Upper lobe of left lung (tissue), 6 donors: ENCODE data around the gene GIMAP5. TPM values are rescaled to one million over a fixed set of nuclear protein-coding genes. Genes with fewer than 3 reads are reported as not detected.
"Not testable (repeated sequence)": the region's sequence is repeated elsewhere in the genome, so short reads cannot be mapped to it uniquely, and the experiment has no call there.

Experiments used
- ATAC-seq, 2 donors: fragments of 200-7000 bp; cut with Tn5 transposase; one replicate each; pipeline ENCODE4 v1.9.1; 2022; ENCODE audit warnings: mild to moderate bottlenecking in 2 of 2, moderate library complexity in 2 of 2; ENCODE audit not compliant: low FRiP score in 2 of 2
- DNase-seq, 2 donors: peaks; one replicate each; pipeline ENCODE4 v3.0.0-alpha.2; 2019 to 2020
- H3K27ac ChIP-seq, 4 donors: fragments of 200-600 bp; sonication (generic); one replicate each; pipeline ENCODE4 v1.5.1; 2016 to 2019
- H3K27me3 ChIP-seq, 4 donors: fragments of 200-600 bp; sonication (generic); one replicate each; pipeline ENCODE4 v1.5.1; 2017 to 2019
- H3K36me3 ChIP-seq, 4 donors: fragments of 200-600 bp; sonication (generic); one replicate each; pipeline ENCODE4 v1.5.1; 2016 to 2019
- H3K4me1 ChIP-seq, 4 donors: fragments of 200-600 bp; sonication (generic); one replicate each; pipeline ENCODE4 v1.5.1; 2018 to 2019
- H3K4me3 ChIP-seq, 4 donors: fragments of 200-600 bp; sonication (generic); one replicate each; pipeline ENCODE4 v1.5.1; 2017 to 2019; ENCODE audit warnings: mild to moderate bottlenecking in 2 of 4, moderate library complexity in 1 of 4
- H3K9me3 ChIP-seq, 4 donors: fragments of 200-600 bp; sonication (generic); one replicate each; pipeline ENCODE4 v1.5.1; 2018 to 2019
- CTCF ChIP-seq, 6 experiments: fragments of 450-650 bp in 4 of 6; fragments of 200-600 bp in 2 of 6; sonication (generic) in 2 of 6; IDR thresholded peaks; one replicate each; pipeline ENCODE4 v1.5.1; 2016 to 2019; ENCODE audit warnings: antibody characterized with exemption in 6 of 6
- EP300 ChIP-seq, 4 donors: sonication (generic); formaldehyde crosslinking; IDR thresholded peaks; one replicate each; pipeline ENCODE4 v1.5.1; 2017; ENCODE audit warnings: antibody characterized with exemption in 4 of 4, control low read depth in 2 of 4
- POLR2A ChIP-seq, 4 donors: fragments of 450-650 bp; IDR thresholded peaks; one replicate each; pipeline ENCODE4 v1.5.1; 2016 to 2017; ENCODE audit warnings: antibody characterized with exemption in 4 of 4, mild to moderate bottlenecking in 2 of 4
- POLR2AphosphoS5 ChIP-seq, 2 donors: sonication (generic); formaldehyde crosslinking; IDR thresholded peaks; one replicate each; pipeline ENCODE4 v1.5.1; 2017; ENCODE audit warnings: antibody characterized with exemption in 2 of 2
- WGBS, 2 donors: methylation state at CpG; one replicate each; pipeline ENCODE4 v1.1.5; 2017 to 2018; 5-methylcytosine and 5-hydroxymethylcytosine counted together
- total RNA-seq, 6 donors: library from RNA; depleted of rRNA in 4 of 6; stranded (reverse); fragments of >200 nt in 4 of 6; gene quantifications; one replicate each; pipeline versions ENCODE4 v1.1.0 to v1.2.1, GENCODE V29; 2016 to 2021
- donor health status: DM: no; HTN: no; CAD: no; lungs with moderate emphysema.
- donor health status: DM: no; HTN: yes; CAD: no; lungs with severe emphysema.

The GIMAP5 gene
- total RNA-seq, 6 donors from 2014 or later, result 28.0 to 103 (median 41.3) TPM

GRCh38 chr7:150756858-150757257, 19.6 kb downstream of the GIMAP5 start:
- WGBS, 2 donors, result 38 to 41% methylated on average over 1 of the region's 1 CpG
- no peaks in the 10 kb centered on the region for H3K27me3 ChIP-seq
- ATAC-seq, result no peak
- peaks cover 11 to 24% (median 19%) of the 10 kb centered on the region in 4 donors for H3K4me1 ChIP-seq
- TF ChIP-seq CTCF (IDR thresholded peaks at IDR 0.05), result peak in 5 of 6 experiments; percentile 32 to 53 (median 46)
- no peak for TF ChIP-seq POLR2A (IDR thresholded peaks at IDR 0.05)
- peak overlapping the region in 1 of 4 donors; percentile 54 for H3K27ac ChIP-seq
- no peaks in the 10 kb centered on the region for H3K36me3 ChIP-seq
- H3K4me3 ChIP-seq, result no peak overlapping the region
- no peaks in the 10 kb centered on the region for H3K9me3 ChIP-seq
- DNase-seq, result no peak

GRCh38 chr7:150759479-150759878, 22.3 kb downstream of the GIMAP5 start:
- no peaks in the 10 kb centered on the region for H3K36me3 ChIP-seq
- TF ChIP-seq POLR2A (IDR thresholded peaks at IDR 0.05) (no peak), POLR2AphosphoS5 (IDR thresholded peaks at IDR 0.05) (no peak), CTCF (IDR thresholded peaks at IDR 0.05) (no peak), EP300 (IDR thresholded peaks at IDR 0.05) (no peak)
- DNase-seq, result no peak
- peaks cover 11 to 21% (median 14%) of the 10 kb centered on the region in 4 donors for H3K4me1 ChIP-seq
- H3K4me3 ChIP-seq, result no peak overlapping the region
- no peaks in the 10 kb centered on the region for H3K9me3 ChIP-seq
- H3K27me3 ChIP-seq, result no peaks in the 10 kb centered on the region
- no peak for ATAC-seq
- 76 to 84% methylated on average over 1 of the region's 1 CpG for WGBS, 2 donors
- H3K27ac ChIP-seq, result no peak overlapping the region

- DNase-seq (no peak), ATAC-seq (no peak)
- Histone ChIP-seq H3K9me3 (no peaks in the 10 kb centered on the region), H3K4me1 (peaks cover 0 to 6% (median 0%) of the 10 kb centered on the region in 4 donors), H3K36me3 (no peaks in the 10 kb centered on the region), H3K4me3 (no peak overlapping the region), H3K27ac (no peak overlapping the region), H3K27me3 (no peaks in the 10 kb centered on the region)
- TF ChIP-seq POLR2AphosphoS5 (IDR thresholded peaks at IDR 0.05) (no peak), POLR2A (IDR thresholded peaks at IDR 0.05) (no peak), CTCF (IDR thresholded peaks at IDR 0.05) (no peak), EP300 (IDR thresholded peaks at IDR 0.05) (no peak)
Measured at GRCh38 chr7:150766334-150766709, 29.1 kb downstream of the GIMAP5 start.

- H3K4me3 ChIP-seq, result no peak overlapping the region
- peaks cover 0 to 6% (median 0%) of the 10 kb centered on the region in 4 donors for H3K4me1 ChIP-seq
- TF ChIP-seq POLR2A (IDR thresholded peaks at IDR 0.05) (no peak), CTCF (IDR thresholded peaks at IDR 0.05) (no peak), EP300 (IDR thresholded peaks at IDR 0.05) (no peak), POLR2AphosphoS5 (IDR thresholded peaks at IDR 0.05) (no peak)
- no peak overlapping the region for H3K27ac ChIP-seq
- no peaks in the 10 kb centered on the region for H3K36me3 ChIP-seq
- no peak for ATAC-seq
- no peaks in the 10 kb centered on the region for H3K27me3 ChIP-seq
- no peak for DNase-seq
- H3K9me3 ChIP-seq, result peaks cover 0 to 9% (median 2%) of the 10 kb centered on the region in 4 donors
- 90 to 91% methylated on average over 4 of the region's 4 CpGs for WGBS, 2 donors
Measured at GRCh38 chr7:150769768-150770167, 32.5 kb downstream of the GIMAP5 start.

- not testable (repeated sequence) for H3K4me3 ChIP-seq, H3K4me1 ChIP-seq, DNase-seq, H3K36me3 ChIP-seq, H3K9me3 ChIP-seq, ATAC-seq, H3K27me3 ChIP-seq, H3K27ac ChIP-seq
- 87 to 92% methylated on average over 1 of the region's 1 CpG for WGBS, 2 donors
Measured at GRCh38 chr7:150774131-150774530, 36.9 kb downstream of the GIMAP5 start.
